Mesodermal cell (in vitro differentiated cells): ENCODE data around the gene DAZAP1. TPM values are rescaled to one million over a fixed set of nuclear protein-coding genes. Genes with fewer than 3 reads are reported as not detected.
A peak's percentile ranks its signal among the peaks of the same experiment; 100 is the strongest.

ENCODE experiments used
- H3K27ac ChIP-seq: 2 replicates; pipeline ENCODE4 v1.7.0; 2013; ENCODE audit warnings: mild to moderate bottlenecking, low read depth, low read length, moderate library complexity; ENCODE audit not compliant: severe bottlenecking
- H3K36me3 ChIP-seq: 2 replicates; pipeline ENCODE4 v1.7.1; 2013; ENCODE audit warnings: mild to moderate bottlenecking, low read length, moderate library complexity; ENCODE audit not compliant: control insufficient read depth, insufficient read depth
- H3K4me1 ChIP-seq: one replicate; pipeline ENCODE4 v1.7.1; 2013; ENCODE audit warnings: mild to moderate bottlenecking, low read length; ENCODE audit not compliant: insufficient read depth, control insufficient read depth, poor library complexity, severe bottlenecking
- H3K4me3 ChIP-seq: 2 replicates; pipeline ENCODE4 v1.7.0; 2013; ENCODE audit warnings: low read length, control low read depth, mild to moderate bottlenecking; ENCODE audit not compliant: insufficient read depth, poor library complexity, severe bottlenecking; ENCODE audit errors: extremely low read depth
- H3K9me3 ChIP-seq: 2 replicates; pipeline ENCODE4 v1.7.1; 2013; ENCODE audit warnings: mild to moderate bottlenecking, low read length, moderate library complexity; ENCODE audit not compliant: control insufficient read depth
- WGBS, 2 experiments: methylation state at CpG; one replicate each; pipeline ENCODE4 v1.1.5; 2013; ENCODE audit warnings: missing lambda C conversion rate in 2 of 2; ENCODE audit not compliant: insufficient coverage in 2 of 2; 5-methylcytosine and 5-hydroxymethylcytosine counted together
- polyA plus RNA-seq, 2 experiments: library from polyadenylated mRNA; stranded (reverse); fragments of 50-300 nt; gene quantifications; one replicate each; pipeline ENCODE4 v1.2.3, GENCODE V29; 2013

DAZAP1 gene
- polyA plus RNA-seq (2013, experiment 1 of 2) = 109 TPM
- polyA plus RNA-seq (2013, experiment 2 of 2) = 96.2 TPM

DNA sequence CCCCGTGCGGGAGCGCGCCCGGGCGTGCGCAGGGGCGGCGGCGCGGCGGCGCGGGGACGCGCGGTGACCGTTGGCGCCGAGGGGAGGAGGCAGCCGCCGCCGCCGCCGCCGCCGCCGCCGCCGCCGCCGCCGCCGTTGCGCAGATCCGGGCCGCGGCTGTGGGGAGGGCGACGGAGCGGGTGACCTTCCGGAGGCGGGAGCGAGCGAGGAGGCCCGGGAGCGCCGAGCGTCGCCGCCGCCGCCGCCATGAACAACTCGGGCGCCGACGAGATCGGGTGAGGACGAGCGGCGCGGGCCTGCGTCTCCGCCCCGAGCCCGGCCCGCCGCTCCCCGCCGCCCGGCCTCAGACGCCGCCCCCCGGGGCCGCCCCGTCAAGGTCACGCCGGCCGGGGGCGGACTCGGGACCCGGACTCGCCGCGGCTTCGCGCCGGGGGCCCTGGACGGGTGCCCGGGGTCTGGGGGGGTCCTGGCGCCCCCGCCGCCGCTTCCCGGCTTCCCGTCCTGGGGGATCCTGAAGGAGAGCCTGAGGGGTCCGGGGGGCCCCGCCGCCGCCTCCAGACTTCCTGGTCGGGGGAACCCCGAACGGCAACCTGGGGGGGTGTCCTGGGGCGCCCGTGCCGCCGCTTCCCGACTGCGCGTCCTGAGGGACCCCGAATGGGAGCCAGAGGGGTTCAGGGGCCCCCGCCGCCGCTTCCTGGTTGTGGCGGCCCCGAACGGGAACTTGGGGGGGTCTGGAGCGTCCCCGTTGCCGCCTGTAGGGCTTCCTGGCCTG is at the start of gene DAZAP1:
Gene DAZAP1 (plus strand): TSS at position 59 of the 772 bp plus-strand sequence. CDS start 188 bp downstream, at position 247.
- Histone ChIP-seq H3K4me1 (peaks cover 24% of the 10 kb centered on the region), H3K9me3 (no peaks in the 10 kb centered on the region), H3K36me3 (peaks cover 35% of the 10 kb centered on the region), H3K27ac (peak within 1 kb of the TSS; percentile 72), H3K4me3 (peak within 1 kb of the TSS; percentile 99)
- 0% methylated on average over 31 to 66 of the region's 121 CpGs for WGBS, 2 experiments

DNA sequence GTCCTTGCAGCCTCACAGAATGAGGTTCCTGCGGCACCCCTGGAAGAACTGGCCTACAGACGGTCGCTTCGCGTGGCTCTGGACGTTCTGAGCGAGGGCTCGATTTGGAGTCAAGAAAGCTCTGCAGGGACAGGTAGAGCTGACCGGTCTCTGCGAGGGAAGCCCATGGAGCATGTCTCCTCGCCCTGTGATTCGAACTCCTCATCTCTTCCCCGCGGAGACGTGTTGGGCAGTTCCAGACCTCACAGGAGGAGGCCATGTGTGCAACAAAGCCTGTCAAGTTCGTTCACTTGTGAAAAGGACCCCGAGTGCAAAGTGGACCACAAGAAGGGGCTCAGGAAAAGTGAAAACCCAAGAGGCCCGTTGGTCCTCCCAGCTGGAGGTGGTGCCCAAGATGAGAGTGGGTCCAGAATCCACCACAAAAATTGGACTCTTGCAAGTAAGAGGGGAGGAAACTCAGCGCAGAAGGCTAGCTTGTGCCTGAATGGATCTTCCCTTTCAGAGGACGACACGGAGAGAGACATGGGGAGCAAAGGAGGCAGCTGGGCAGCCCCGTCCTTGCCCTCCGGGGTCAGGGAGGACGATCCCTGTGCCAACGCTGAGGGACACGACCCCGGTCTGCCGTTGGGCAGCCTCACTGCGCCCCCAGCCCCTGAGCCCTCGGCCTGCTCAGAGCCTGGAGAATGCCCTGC is 47.1 kb upstream of the DAZAP1 start:
- peak overlapping the region; percentile 5 for H3K27ac ChIP-seq
- peaks cover 88% of the 10 kb centered on the region for H3K36me3 ChIP-seq
- H3K4me1 ChIP-seq = peaks cover 11% of the 10 kb centered on the region
- 91 to 93% methylated on average over 29 to 30 of the region's 30 CpGs for WGBS, 2 experiments
- H3K9me3 ChIP-seq = no peaks in the 10 kb centered on the region
- H3K4me3 ChIP-seq = no peak overlapping the region

DNA sequence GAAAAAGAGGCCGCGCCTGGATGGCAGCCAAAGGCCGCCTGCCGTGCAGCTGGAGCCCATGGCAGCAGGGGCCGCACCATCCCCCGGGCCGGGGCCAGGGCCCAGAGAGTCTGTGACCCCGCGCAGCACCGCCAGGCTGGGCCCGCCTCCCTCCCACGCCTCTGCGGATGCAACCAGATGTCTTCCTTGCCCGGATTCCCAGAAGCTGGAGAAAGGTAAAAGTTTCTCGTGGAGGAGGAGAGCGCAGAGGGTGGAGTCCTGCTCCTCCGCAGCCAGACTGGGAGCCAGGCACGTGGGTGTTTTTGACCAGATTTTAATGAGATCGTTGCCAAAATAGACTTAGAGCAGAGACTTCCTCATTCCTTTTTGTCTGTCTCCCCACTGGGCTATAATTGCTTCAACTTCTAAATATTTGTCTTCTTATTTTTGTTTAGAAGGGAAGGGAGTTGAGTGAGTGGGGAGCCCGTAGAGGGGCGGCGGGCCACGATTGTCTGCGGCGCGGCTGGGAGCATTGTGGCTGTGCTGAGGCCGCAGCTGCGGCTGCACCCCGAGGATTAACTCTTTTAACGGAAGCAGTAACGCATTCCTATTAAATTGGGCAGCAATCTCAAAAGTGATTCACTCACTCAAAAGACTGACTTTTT is 46.4 kb upstream of the DAZAP1 start:
- peaks cover 95% of the 10 kb centered on the region for H3K36me3 ChIP-seq
- WGBS, 2 experiments = 86 to 87% methylated on average over 25 to 27 of the region's 31 CpGs
- no peak overlapping the region for H3K4me3 ChIP-seq
- H3K27ac ChIP-seq = no peak overlapping the region
- H3K9me3 ChIP-seq = no peaks in the 10 kb centered on the region
- H3K4me1 ChIP-seq = peaks cover 11% of the 10 kb centered on the region

DNA sequence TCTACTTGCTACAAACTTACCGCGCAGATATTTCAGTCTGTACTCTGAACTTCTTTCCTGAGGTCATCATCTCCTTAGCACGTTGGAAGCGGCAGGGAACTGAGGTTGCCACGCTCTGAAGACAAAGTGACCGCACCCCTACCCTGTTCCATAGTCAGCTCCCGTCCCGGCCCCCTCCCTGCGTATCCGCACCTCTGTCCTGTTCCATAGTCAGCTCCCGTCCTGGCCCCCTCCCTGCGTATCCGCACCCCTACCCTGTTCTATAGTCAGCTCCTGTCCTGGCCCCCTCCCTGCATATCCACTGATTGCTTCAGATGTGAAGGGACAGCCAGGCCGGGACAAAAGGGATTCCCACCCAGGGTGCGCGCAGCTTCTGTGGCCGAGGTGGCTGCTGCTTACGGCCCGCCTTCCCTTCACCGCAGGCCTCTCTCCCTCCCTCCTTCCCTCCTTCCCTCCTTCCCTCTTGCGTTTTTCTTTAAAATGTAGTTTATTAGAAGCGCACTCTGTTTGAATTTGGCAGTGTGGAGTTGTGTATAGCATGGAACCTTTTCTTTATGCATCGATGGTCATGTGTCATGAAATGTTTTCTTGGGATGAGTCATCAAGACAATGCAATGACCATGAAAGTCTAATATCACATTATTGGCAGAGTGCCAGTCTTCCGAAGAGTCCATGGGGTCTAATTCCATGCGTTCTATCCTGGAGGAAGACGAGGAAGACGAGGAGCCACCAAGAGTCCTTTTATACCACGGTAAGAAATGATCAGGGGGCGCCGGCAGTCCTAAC is 45.6 kb upstream of the DAZAP1 start:
- Histone ChIP-seq H3K4me1 (peaks cover 11% of the 10 kb centered on the region), H3K4me3 (no peak overlapping the region), H3K9me3 (no peaks in the 10 kb centered on the region), H3K36me3 (peaks cover 97% of the 10 kb centered on the region), H3K27ac (no peak overlapping the region)
- whole genome bisulfite sequencing, 2 experiments = 90 to 94% methylated on average over 21 to 27 of the region's 30 CpGs

DNA sequence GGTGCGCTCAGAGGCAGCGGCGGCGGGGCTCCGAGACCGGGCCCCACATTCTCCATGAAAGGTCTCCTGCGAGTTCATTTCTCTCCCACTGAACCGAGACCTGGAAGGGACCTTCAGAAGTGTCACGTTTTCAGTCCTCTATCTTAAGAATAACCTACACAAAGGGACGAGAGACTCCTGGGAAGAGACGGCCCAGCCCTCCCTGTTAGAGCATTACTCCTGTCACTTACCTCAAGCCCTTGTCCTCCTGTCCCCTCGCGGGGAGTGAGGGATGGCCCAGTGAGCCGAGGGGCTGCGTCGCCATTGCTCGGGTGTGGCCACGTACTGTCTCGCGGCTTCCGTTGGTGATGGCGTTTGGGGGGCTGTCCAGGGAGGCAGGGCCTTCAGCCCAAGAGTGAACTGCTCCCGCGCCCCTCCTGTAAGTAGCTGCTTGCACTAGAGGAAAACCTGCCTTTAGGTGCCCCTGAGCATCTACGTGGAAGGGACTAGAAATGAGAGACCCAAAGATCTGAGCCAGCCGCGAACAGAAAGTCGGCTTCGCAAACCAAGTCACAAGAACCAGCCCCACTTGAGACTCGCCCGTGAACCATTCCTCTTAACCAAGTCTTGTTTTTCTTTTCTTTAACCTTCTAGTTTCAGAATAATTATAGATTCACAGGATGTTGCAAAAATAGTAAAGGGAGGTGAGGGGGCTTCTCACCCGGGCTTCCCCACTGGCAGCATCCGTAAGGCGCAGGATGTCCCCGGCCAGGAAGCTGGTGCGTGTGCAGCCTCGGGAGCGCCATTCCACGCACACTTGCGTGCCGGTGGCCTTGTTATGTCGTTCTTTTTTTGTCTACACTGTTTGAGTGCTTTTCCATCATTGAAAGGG is 44.8 kb upstream of the DAZAP1 start:
- WGBS, 2 experiments = 92 to 95% methylated on average over 35 to 36 of the region's 42 CpGs
- peaks cover 11% of the 10 kb centered on the region for H3K4me1 ChIP-seq
- H3K36me3 ChIP-seq = peaks cover 97% of the 10 kb centered on the region
- no peak overlapping the region for H3K27ac ChIP-seq
- no peak overlapping the region for H3K4me3 ChIP-seq
- no peaks in the 10 kb centered on the region for H3K9me3 ChIP-seq

DNA sequence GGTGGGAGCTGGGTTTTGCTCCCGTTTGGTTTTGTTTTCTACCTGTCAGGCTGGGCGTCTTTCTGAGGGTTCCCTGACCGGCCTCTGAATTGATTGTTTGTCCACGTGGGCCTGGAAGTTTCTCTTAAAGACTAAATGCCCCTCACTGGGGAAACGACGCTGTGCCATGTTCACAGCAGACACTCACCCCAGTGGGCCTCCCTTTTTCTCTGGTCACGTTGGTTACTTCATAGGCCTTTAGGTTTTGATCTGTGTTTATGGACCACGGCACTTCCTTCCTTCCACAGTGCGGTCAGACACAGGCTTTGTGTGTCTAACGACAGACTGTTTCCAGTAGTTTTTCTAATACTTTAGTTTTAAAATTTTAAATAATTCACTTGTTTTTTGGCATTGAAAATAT is 43.8 kb upstream of the DAZAP1 start:
- Histone ChIP-seq H3K36me3 (peaks cover 93% of the 10 kb centered on the region), H3K9me3 (no peaks in the 10 kb centered on the region), H3K4me1 (peaks cover 11% of the 10 kb centered on the region), H3K27ac (no peak overlapping the region), H3K4me3 (no peak overlapping the region)
- 93 to 98% methylated on average over 6 to 7 of the region's 10 CpGs for WGBS, 2 experiments

DNA sequence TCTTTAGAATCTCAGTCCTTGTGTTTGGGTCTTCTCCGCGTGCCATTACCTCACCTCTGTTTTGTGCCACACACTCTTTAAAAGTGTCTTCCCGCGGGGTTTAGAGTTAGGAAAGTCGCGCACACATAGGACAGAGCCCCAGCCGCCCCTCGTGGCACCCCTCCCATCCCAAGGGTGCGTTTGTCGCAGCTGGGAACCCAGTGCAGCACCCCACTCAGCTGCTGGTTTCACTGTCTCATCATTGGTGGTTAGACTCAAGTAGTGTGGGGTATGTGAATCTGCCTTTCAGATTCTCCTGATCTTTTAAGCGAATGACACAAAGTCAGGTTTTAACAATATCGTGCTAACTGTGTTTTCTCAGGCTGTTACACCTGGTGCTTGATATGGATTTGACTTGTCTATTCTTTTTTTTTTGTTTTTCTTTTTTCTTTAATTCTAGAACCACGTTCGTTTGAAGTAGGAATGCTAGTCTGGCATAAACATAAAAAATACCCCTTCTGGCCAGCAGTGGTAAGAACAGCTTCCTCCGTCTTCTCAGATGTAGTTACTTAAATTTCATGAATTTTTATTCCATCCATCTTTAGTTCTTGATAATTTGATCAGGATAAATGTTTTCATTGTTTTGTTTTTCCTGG is 43.2 kb upstream of the DAZAP1 start:
- WGBS, 2 experiments = 96 to 98% methylated on average over 10 to 11 of the region's 15 CpGs
- no peak overlapping the region for H3K4me3 ChIP-seq
- peaks cover 92% of the 10 kb centered on the region for H3K36me3 ChIP-seq
- peaks cover 11% of the 10 kb centered on the region for H3K4me1 ChIP-seq
- H3K9me3 ChIP-seq = no peaks in the 10 kb centered on the region
- H3K27ac ChIP-seq = no peak overlapping the region

DNA sequence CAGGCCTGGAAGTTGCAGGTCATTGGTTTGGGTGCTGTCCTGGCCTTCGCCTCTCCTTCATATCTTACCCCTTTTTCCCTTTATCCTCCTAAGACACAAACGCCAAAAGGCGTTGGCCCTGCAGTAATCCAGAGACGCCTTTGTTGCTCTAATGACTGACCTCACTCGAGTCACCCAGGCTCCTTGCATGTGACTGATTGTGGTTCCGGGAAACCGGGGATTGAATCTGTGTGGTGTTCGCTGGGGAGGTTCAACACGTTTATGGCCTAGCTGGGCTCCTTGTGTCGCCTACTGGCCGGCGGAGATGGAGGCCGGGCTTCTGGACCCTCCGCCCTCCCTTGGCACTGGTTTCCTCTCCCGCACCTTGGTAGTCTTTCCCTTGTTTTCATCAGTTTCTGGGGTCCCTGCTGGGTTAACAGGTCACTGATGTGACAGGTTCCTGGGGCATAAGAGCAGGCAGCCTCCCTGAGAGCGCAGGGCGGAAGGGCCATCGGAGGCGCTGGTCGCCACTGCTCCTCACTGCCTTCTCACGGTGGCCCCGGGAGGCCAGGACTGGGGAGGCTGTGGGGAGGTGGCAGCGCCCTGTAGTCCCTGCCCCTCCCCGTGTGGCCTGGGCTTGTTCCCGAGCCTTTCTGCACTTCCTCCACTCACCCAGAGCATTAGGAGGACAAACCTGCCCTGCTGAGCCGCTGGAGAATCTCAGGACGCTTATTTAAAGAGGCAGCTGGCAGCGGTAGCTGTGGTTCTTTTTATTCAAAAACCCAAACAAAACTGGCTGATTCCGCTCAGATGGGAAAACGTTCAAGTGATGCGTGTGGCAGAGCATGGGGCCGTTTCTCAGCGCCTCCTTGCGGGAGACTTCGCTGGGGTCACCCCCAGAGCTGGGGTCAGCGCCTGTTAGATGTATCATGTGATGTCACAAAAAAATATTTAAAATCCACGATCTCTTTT is 41.8 kb upstream of the DAZAP1 start:
- Histone ChIP-seq H3K36me3 (peaks cover 92% of the 10 kb centered on the region), H3K27ac (no peak overlapping the region)
- WGBS, 2 experiments = 94 to 96% methylated on average over 34 to 35 of the region's 37 CpGs

DNA sequence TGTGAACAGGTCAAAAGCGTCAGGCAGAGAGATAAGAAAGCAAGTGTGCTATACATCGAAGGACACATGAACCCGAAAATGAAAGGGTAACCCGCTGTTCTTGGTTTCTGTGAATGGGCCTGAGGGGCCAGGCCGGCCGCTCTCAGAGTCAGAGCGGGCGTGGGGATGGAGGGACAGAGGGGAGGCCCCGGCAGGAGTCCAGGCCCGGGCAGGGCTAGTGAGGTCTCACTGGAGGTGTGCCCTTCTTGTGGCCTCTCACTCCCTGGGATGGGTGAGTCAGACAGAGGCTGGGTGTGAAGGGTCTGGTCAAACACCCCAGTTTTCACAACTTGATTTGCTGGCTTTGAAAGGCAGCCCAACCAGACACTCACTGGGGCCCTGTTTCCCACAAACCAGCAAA is 41.1 kb upstream of the DAZAP1 start:
- 94 to 96% methylated on average over 7 to 9 of the region's 10 CpGs for whole genome bisulfite sequencing, 2 experiments
- H3K4me3 ChIP-seq = no peak overlapping the region

More for the DNA sequence above, 41.8 kb upstream of the DAZAP1 start:
- H3K4me1 ChIP-seq = peaks cover 4% of the 10 kb centered on the region
- H3K4me3 ChIP-seq = no peak overlapping the region
- H3K9me3 ChIP-seq = no peaks in the 10 kb centered on the region

More for the DNA sequence above, 41.1 kb upstream of the DAZAP1 start:
- Histone ChIP-seq H3K9me3 (no peaks in the 10 kb centered on the region), H3K27ac (no peak overlapping the region), H3K36me3 (peaks cover 92% of the 10 kb centered on the region), H3K4me1 (no peaks in the 10 kb centered on the region)
